Esophagus muscularis mucosa (tissue), 4 donors: ENCODE data around the gene BNC2. TPM values are rescaled to one million over a fixed set of nuclear protein-coding genes. Genes with fewer than 3 reads are reported as not detected.

Experiments used
- DNase-seq: peaks from one replicate; pipeline ENCODE4 v3.0.0-alpha.2; 2017; ENCODE audit errors: extremely low spot score
- H3K27ac ChIP-seq, 4 donors: fragments of 200-600 bp; sonication (generic); replicated peaks in 1 of 4; 1 replicate in 3 of 4; 2 replicates in 1 of 4; pipeline ENCODE4 v1.5.1; 2016 to 2019; ENCODE audit warnings: mild to moderate bottlenecking in 1 of 4
- H3K27me3 ChIP-seq, 4 donors: fragments of 200-600 bp; sonication (generic); one replicate each; pipeline versions ENCODE4 v1.5.1 to v1.6.0; 2016 to 2019
- H3K36me3 ChIP-seq, 4 donors: fragments of 200-600 bp; sonication (generic); one replicate each; pipeline ENCODE4 v1.5.1; 2016 to 2019
- H3K4me1 ChIP-seq, 4 donors: fragments of 200-600 bp; sonication (generic); one replicate each; pipeline ENCODE4 v1.5.1; 2016 to 2019
- H3K4me3 ChIP-seq, 4 donors: fragments of 200-600 bp; sonication (generic); 1 replicate in 2 of 4; 2 replicates in 2 of 4; pipeline ENCODE4 v1.5.1; 2016 to 2019; ENCODE audit warnings: mild to moderate bottlenecking in 4 of 4, moderate library complexity in 1 of 4
- H3K9me3 ChIP-seq, 4 donors: fragments of 200-600 bp; sonication (generic); 1 replicate in 3 of 4; 2 replicates in 1 of 4; pipeline ENCODE4 v1.5.1; 2016 to 2019
- CTCF ChIP-seq, 3 experiments: fragments of 200-600 bp in 2 of 3; fragments of 450-650 bp in 1 of 3; sonication (generic) in 2 of 3; IDR thresholded peaks; one replicate each; pipeline ENCODE4 v1.5.1; 2017 to 2019; ENCODE audit warnings: antibody characterized with exemption in 3 of 3, mild to moderate bottlenecking in 2 of 3, moderate library complexity in 1 of 3
- EP300 ChIP-seq: sonication (generic); formaldehyde crosslinking; IDR thresholded peaks from one replicate; pipeline ENCODE4 v1.6.1; 2017; ENCODE audit warnings: antibody characterized with exemption
- POLR2A ChIP-seq: fragments of 450-650 bp; IDR thresholded peaks from one replicate; pipeline ENCODE4 v1.6.1; 2017; ENCODE audit warnings: antibody characterized with exemption, moderate library complexity, mild to moderate bottlenecking, low read depth
- POLR2AphosphoS5 ChIP-seq, 2 donors: sonication (generic); formaldehyde crosslinking; IDR thresholded peaks; one replicate each; pipeline ENCODE4 v1.6.1; 2017; ENCODE audit warnings: antibody characterized with exemption in 2 of 2
- WGBS: methylation state at CpG from one replicate; pipeline ENCODE4 v1.1.5; 2018; 5-methylcytosine and 5-hydroxymethylcytosine counted together
- intact Hi-C: fragments of 100-400 bp; cut with DNase I; formaldehyde crosslinking; loops from one replicate; pipeline ENCODE4 v1.15.1; 2023
- total RNA-seq, 4 donors: library from RNA; depleted of rRNA; stranded (reverse); fragments of >200 nt; gene quantifications; one replicate each; pipeline versions ENCODE4 v1.1.0 to v1.2.1, GENCODE V29; 2016

The BNC2 gene
- total RNA-seq, 4 donors from 2014 or later: 95.3 to 138 (median 123) TPM

DNA sequence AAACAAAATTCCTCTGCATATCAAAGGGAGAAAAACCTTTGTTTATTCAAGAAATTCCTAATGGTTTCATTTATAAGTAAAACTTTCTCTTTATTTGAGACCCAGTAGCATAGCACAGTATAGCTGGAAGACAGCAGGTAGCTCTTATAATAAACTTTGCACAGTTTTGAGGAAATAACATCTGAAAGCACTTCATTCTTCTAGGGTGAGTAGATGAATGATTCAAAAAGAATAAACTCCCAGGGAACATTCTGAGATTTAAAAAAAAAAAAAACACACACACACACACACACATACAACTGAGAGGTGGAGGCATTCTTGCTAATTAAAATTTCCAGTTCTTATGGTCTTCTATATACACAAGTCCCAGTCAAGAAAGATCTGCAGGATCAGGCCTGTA is 197.3 kb downstream of the BNC2 start:
- Histone ChIP-seq H3K4me3 (no peak overlapping the region), H3K27me3 (no peaks in the 10 kb centered on the region), H3K4me1 (peaks cover 0 to 12% (median 10%) of the 10 kb centered on the region in 4 donors), H3K9me3 (no peaks in the 10 kb centered on the region), H3K27ac (no peak overlapping the region), H3K36me3 (no peaks in the 10 kb centered on the region)
- TF ChIP-seq EP300 (no peak), POLR2AphosphoS5 (IDR thresholded peaks at IDR 0.05) (no peak), CTCF (IDR thresholded peaks at IDR 0.05) (no peak), POLR2A (no peak)
- no peak for DNase-seq
- intact Hi-C loops: no loop called here

GRCh38 chr9:16672501-16672900 is 198.0 kb downstream of the BNC2 start:
- Histone ChIP-seq H3K27me3 (no peaks in the 10 kb centered on the region), H3K4me1 (peaks cover 0 to 12% (median 10%) of the 10 kb centered on the region in 4 donors), H3K9me3 (no peaks in the 10 kb centered on the region), H3K36me3 (no peaks in the 10 kb centered on the region), H3K4me3 (no peak overlapping the region), H3K27ac (no peak overlapping the region)
- TF ChIP-seq EP300 (no peak), CTCF (IDR thresholded peaks at IDR 0.05) (no peak), POLR2A (no peak), POLR2AphosphoS5 (IDR thresholded peaks at IDR 0.05) (no peak)
- intact Hi-C loops: no loop called here
- 93% methylated on average over 3 of the region's 3 CpGs for WGBS
- no peak for DNase-seq

DNA sequence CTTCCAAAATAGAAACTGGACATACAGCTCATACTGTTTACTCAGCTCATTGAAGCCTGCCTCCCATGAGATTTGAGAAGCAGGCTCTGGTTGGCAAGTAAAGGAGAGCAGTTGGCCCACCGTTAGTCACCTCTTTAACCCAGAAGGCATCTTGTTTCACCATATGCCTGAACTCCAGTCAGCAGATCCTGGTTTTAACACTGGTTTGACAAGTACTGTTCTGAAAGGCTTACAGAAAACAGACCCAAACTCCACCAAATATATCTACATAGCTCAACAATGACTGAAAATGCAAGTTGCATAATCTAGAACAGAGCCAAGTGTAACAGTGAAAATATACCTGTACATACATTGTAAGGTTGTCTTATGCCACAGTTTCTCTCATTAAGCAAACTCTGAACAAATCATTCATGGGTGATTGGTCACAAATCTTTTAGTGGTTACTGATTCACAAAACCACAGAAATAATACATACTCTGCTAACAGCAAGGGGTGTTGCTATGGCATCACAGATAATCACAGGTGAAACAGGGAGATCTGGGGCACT is 198.8 kb downstream of the BNC2 start:
- 44% methylated on average over 1 of the region's 1 CpG for WGBS
- TF ChIP-seq POLR2AphosphoS5 (IDR thresholded peaks at IDR 0.05) (no peak), EP300 (no peak), POLR2A (no peak), CTCF (IDR thresholded peaks at IDR 0.05) (no peak)
- no peak overlapping the region for H3K27ac ChIP-seq
- intact Hi-C loops: no loop called here
- H3K36me3 ChIP-seq: no peaks in the 10 kb centered on the region
- DNase-seq: no peak
- no peak overlapping the region for H3K4me3 ChIP-seq
- no peaks in the 10 kb centered on the region for H3K9me3 ChIP-seq
- peaks cover 0 to 16% (median 12%) of the 10 kb centered on the region in 4 donors for H3K4me1 ChIP-seq
- H3K27me3 ChIP-seq: no peaks in the 10 kb centered on the region

DNA sequence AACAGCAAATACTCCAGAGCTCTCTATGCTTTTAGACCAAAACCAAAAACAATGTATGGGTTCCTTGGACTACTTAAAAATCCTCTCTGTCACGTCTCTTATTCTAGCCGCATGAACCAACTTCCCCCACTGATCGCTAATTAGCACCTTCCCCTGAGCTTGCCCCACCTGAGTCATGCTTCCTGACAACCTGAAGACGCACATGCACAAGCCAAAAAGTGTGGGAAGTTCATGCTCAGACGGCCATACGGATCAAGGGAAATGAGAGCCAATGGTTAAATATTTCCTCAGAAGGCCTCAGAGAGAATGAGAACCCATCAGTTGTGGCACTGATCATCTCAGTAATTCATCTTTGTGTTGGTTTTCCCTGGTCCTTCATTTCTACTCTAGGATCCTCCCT is 199.7 kb downstream of the BNC2 start:
- Histone ChIP-seq H3K4me3 (no peak overlapping the region), H3K27ac (no peak overlapping the region), H3K9me3 (no peaks in the 10 kb centered on the region), H3K27me3 (no peaks in the 10 kb centered on the region), H3K36me3 (no peaks in the 10 kb centered on the region), H3K4me1 (peaks cover 0 to 16% (median 12%) of the 10 kb centered on the region in 4 donors)
- TF ChIP-seq POLR2A: no peak
- TF ChIP-seq EP300: no peak
- TF ChIP-seq CTCF (IDR thresholded peaks at IDR 0.05): no peak
- no peak for TF ChIP-seq POLR2AphosphoS5 (IDR thresholded peaks at IDR 0.05)
- intact Hi-C loops: no loop called here
- no peak for DNase-seq
- 93% methylated on average over 6 of the region's 6 CpGs for WGBS

GRCh38 chr9:16668734-16669295 is 201.7 kb downstream of the BNC2 start:
- intact Hi-C loops: no loop called here

More at GRCh38 chr9:16668734-16669295, 201.7 kb downstream of the BNC2 start:
- peaks cover 0 to 14% (median 9%) of the 10 kb centered on the region in 4 donors for H3K4me1 ChIP-seq
- no peak overlapping the region for H3K4me3 ChIP-seq
- no peak for DNase-seq
- no peaks in the 10 kb centered on the region for H3K9me3 ChIP-seq
- H3K27ac ChIP-seq: no peak overlapping the region
- H3K27me3 ChIP-seq: no peaks in the 10 kb centered on the region
- TF ChIP-seq CTCF (IDR thresholded peaks at IDR 0.05) (no peak), POLR2AphosphoS5 (IDR thresholded peaks at IDR 0.05) (no peak), POLR2A (no peak)
- no peaks in the 10 kb centered on the region for H3K36me3 ChIP-seq
- WGBS: 76% methylated on average over 5 of the region's 5 CpGs
